ENCODE measurements around the gene POLE3. TPM values are rescaled to one million over a fixed set of nuclear protein-coding genes. Genes with fewer than 3 reads are reported as not detected.

Gene POLE3
- total and polyA plus RNA-seq, 2 donors (not counting 3 experiments of a cell fraction or from before 2014, with no cell fraction given) = 53.8 to 68.6 TPM

- ChIA-PET CTCF (no interaction called here), POLR2A (no interaction called here)
- Histone ChIP-seq H3K9me1 (replicated peaks; ENCODE audit: control insufficient read depth, extremely low read depth, insufficient read depth, low read length) (no peaks in the 10 kb centered on the region), H4K20me1 (replicated peaks; ENCODE audit: control insufficient read depth, extremely low read depth, insufficient read depth, low read length) (no peaks in the 10 kb centered on the region), H3K4me3 (replicated peaks in 1 of 3; ENCODE audit: insufficient read depth in 1 of 3, low read depth in 1 of 3, low read length in 3 of 3) (no peak overlapping the region), H3K79me2 (ENCODE audit: control insufficient read depth, insufficient read depth, low read length) (no peaks in the 10 kb centered on the region), H3K36me3 (ENCODE audit: control insufficient read depth in 2 of 2, extremely low read depth in 1 of 2, insufficient read depth in 2 of 2, low read length in 2 of 2) (peaks cover 2 to 11% of the 10 kb centered on the region in 2 experiments), H3K27ac (ENCODE audit: insufficient read depth, low read depth, low read length) (no peak overlapping the region), H2AFZ (ENCODE audit: low read depth, low read length) (no peak overlapping the region), H3K9ac (replicated peaks; ENCODE audit: extremely low read depth, insufficient read depth, low read length) (no peak overlapping the region), H3K27me3 (ENCODE audit: control insufficient read depth in 2 of 2, insufficient read depth in 2 of 2, low read length in 2 of 2) (no peaks in the 10 kb centered on the region), H3K4me2 (ENCODE audit: insufficient read depth, low read length) (no peak overlapping the region), H3K9me3 (replicated peaks; ENCODE audit: control insufficient read depth, insufficient read depth, low read length) (no peaks in the 10 kb centered on the region), H3K4me1 (ENCODE audit: control insufficient read depth, extremely low read depth, insufficient read depth, low read length) (no peaks in the 10 kb centered on the region)
- intact Hi-C loops (cut with micrococcal nuclease) = no loop called here
- BruUV-seq (replicated peaks) = no TSS peak
- FAIRE-seq (no peak), DNase-seq (ENCODE audit: low read depth, low spot score) (no peak)
- no peak for TF ChIP-seq FOS (IDR thresholded peaks at IDR 0.05; ENCODE audit: borderline replicate concordance, insufficient read depth, low read length)
- TF ChIP-seq EZH2 (IDR thresholded peaks at IDR 0.05; ENCODE audit: borderline replicate concordance, low read depth, low read length, severe bottlenecking) = no peak
- no peak for TF ChIP-seq MYC (IDR thresholded peaks at IDR 0.05; ENCODE audit: low read depth, low read length)
- TF ChIP-seq CTCF (IDR thresholded peaks at IDR 0.05; ENCODE audit: extremely low read depth in 1 of 2, insufficient read depth in 1 of 2, low read depth in 1 of 2, low read length in 2 of 2) = no peak
- TF ChIP-seq POLR2AphosphoS5 (IDR thresholded peaks at IDR 0.05; ENCODE audit: insufficient read depth, low read depth, low read length) = no peak
- TF ChIP-seq POLR2A (IDR thresholded peaks at IDR 0.05; ENCODE audit: low read depth, low read length) = no peak
- TF ChIP-seq GATA2 (IDR thresholded peaks at IDR 0.05; ENCODE audit: insufficient read depth, insufficient read length, low read depth, low read length) = no peak
- TF ChIP-seq, protein P1, sequence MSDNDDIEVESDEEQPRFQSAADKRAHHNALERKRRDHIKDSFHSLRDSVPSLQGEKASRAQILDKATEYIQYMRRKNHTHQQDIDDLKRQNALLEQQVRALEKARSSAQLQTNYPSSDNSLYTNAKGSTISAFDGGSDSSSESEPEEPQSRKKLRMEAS (IDR thresholded peaks at IDR 0.05; ENCODE audit: insufficient read depth, insufficient read length) = no peak
- no peak for TF ChIP-seq JUN (IDR thresholded peaks at IDR 0.05; ENCODE audit: borderline replicate concordance, insufficient read depth, insufficient read length, low read depth)
- dilution Hi-C loops (cut with MboI; ENCODE audit: extremely low pct_ligation_motif_present, low sequenced_read_pairs) = no loop called here
Observed at GRCh38 chr9:113388833-113389232, 21.6 kb downstream of the POLE3 start.
